Neural progenitor cell (in vitro differentiated cells): ENCODE results near the gene IPP.

Experiments used
- CTCF ChIP-seq: fragments of 200-600 bp; sonication (generic); IDR thresholded peaks from 2 replicates; pipeline ENCODE4 v1.5.1; 2017; ENCODE audit warnings: antibody characterized with exemption, mild to moderate bottlenecking
- EZH2 ChIP-seq: fragments of 200-600 bp; sonication (generic); IDR thresholded peaks from 2 replicates; pipeline ENCODE4 v1.6.1; 2017; ENCODE audit warnings: antibody characterized with exemption, mild to moderate bottlenecking, moderate library complexity
- EZH2phosphoT487 ChIP-seq: fragments of 200-600 bp; sonication (generic); IDR thresholded peaks from 2 replicates; pipeline ENCODE4 v1.6.1; 2017; ENCODE audit warnings: antibody characterized with exemption

- TF ChIP-seq EZH2 (no peak), CTCF (no peak), EZH2phosphoT487 (no peak)
Measured at GRCh38 chr1:45723248-45723930, 27.1 kb downstream of the IPP start.
